GM12878 (cell line): Measurements from ENCODE around the gene COQ2. TPM values are rescaled to one million over a fixed set of nuclear protein-coding genes. Genes with fewer than 3 reads are reported as not detected.

Source experiments
- BCL11A ChIP-seq: IDR thresholded peaks from 2 replicates; pipeline ENCODE4 v1.6.1; 2011; ENCODE audit warnings: low read depth, low read length
- CBX5 ChIP-seq: sonication (generic); IDR thresholded peaks from 2 replicates; pipeline ENCODE4 v1.6.1; 2016; ENCODE audit warnings: low read depth, moderate library complexity, mild to moderate bottlenecking, inconsistent platforms
- CHD1 ChIP-seq: IDR thresholded peaks from 2 replicates; pipeline ENCODE4 v1.6.1; 2012; ENCODE audit warnings: low read depth, low read length, improper control_type of control experiment
- GATAD2B ChIP-seq: fragments of 450-650 bp; conservative IDR thresholded peaks from 2 replicates; pipeline ENCODE4 v1.6.1; 2017; ENCODE audit warnings: low read depth, mild to moderate bottlenecking, moderate library complexity
- JUND ChIP-seq: IDR thresholded peaks from 2 replicates; pipeline ENCODE4 v1.6.1; 2012; ENCODE audit warnings: low read depth, mild to moderate bottlenecking, low read length, improper control_type of control experiment, moderate library complexity
- LARP7 ChIP-seq: fragments of 450-650 bp; IDR thresholded peaks from 2 replicates; pipeline ENCODE4 v1.6.1; 2017; ENCODE audit warnings: mild to moderate bottlenecking
- NFIC ChIP-seq: IDR thresholded peaks from 2 replicates; pipeline ENCODE4 v1.6.1; 2012; ENCODE audit warnings: low read depth, mild to moderate bottlenecking, inconsistent platforms, low read length, moderate library complexity
- NR2C2 ChIP-seq: IDR thresholded peaks from 2 replicates; pipeline ENCODE4 v1.6.1; 2011; ENCODE audit warnings: borderline replicate concordance, low read depth; ENCODE audit not compliant: control insufficient read depth, insufficient read length
- POLR2A ChIP-seq: IDR thresholded peaks from 2 replicates; pipeline ENCODE4 v1.6.1; 2011; ENCODE audit warnings: low read depth, mild to moderate bottlenecking, low read length
- RCOR1 ChIP-seq: conservative IDR thresholded peaks from 2 replicates; pipeline ENCODE4 v1.6.1; 2012; ENCODE audit warnings: low read depth, low read length, improper control_type of control experiment
- YY1 ChIP-seq: IDR thresholded peaks from 2 replicates; pipeline ENCODE4 v1.6.1; 2011; ENCODE audit warnings: low read depth, mild to moderate bottlenecking, low read length
- ZNF622 ChIP-seq: fragments of 450-650 bp; IDR thresholded peaks from 2 replicates; pipeline ENCODE4 v1.6.1; 2017; ENCODE audit warnings: mild to moderate bottlenecking, inconsistent platforms
- polyA plus RNA-seq, 11 experiments: library from polyadenylated mRNA; depleted of rRNA in 4 of 11; unstranded in 6 of 11; stranded (reverse) in 5 of 11; fragments of >200 nt; fragmentation: Nextera tagmentation in 4 of 11; fragmentation: Illumina TruSeq in 1 of 11; extraction: Ambion mirVana in 4 of 11; extraction: Trizol in 1 of 11; gene quantifications; 1 replicate in 1 of 11; 2 replicates in 10 of 11; pipeline versions ENCODE4 v1.2.1 to v1.2.3, GENCODE V29; 2011 to 2016; ENCODE audit warnings: inconsistent platforms in 2 of 11, missing spikeins in 2 of 11, low read depth in 1 of 11
- total RNA-seq, 4 experiments: library from RNA; depleted of rRNA in 3 of 4; stranded (reverse); fragments of >200 nt in 3 of 4; fragmentation: Illumina TruSeq in 1 of 4; extraction: Trizol in 1 of 4; gene quantifications; 2 replicates each; pipeline versions ENCODE4 v1.2.1 to v1.2.3, GENCODE V29; 2013 to 2021
- TF ChIP-seq, protein P1 (sequence below): fragments of 150-350 bp; IDR thresholded peaks from 2 replicates; pipeline ENCODE4 v1.6.1; 2016; ENCODE audit warnings: low read depth, low read length
- TF ChIP-seq, protein P2 (sequence below): fragments of 450-650 bp; conservative IDR thresholded peaks from 2 replicates; pipeline ENCODE4 v1.6.1; 2017; ENCODE audit warnings: mild to moderate bottlenecking, moderate library complexity
- TF ChIP-seq, protein P3 (sequence below): fragments of 450-650 bp; IDR thresholded peaks from 2 replicates; pipeline ENCODE4 v1.6.1; 2016; ENCODE audit warnings: mild to moderate bottlenecking
- TF ChIP-seq, protein P4 (sequence below): IDR thresholded peaks from 2 replicates; pipeline ENCODE4 v1.6.1; 2012; ENCODE audit warnings: mild to moderate bottlenecking, low read depth, low read length
- TF ChIP-seq, protein P5 (sequence below): fragments of 150-350 bp; IDR thresholded peaks from 2 replicates; pipeline ENCODE4 v1.6.1; 2014; ENCODE audit warnings: mild to moderate bottlenecking, low read depth, low read length
- TF ChIP-seq, protein P6 (sequence below): fragments of 450-650 bp; IDR thresholded peaks from 2 replicates; pipeline ENCODE4 v1.6.1; 2014; ENCODE audit warnings: mild to moderate bottlenecking

COQ2 gene
- total and polyA plus RNA-seq, 10 of the 15 experiments (the other 5 are each of a cell fraction or from before 2014, with no cell fraction given): 5.0 to 46.7 (median 19.1) TPM

DNA sequence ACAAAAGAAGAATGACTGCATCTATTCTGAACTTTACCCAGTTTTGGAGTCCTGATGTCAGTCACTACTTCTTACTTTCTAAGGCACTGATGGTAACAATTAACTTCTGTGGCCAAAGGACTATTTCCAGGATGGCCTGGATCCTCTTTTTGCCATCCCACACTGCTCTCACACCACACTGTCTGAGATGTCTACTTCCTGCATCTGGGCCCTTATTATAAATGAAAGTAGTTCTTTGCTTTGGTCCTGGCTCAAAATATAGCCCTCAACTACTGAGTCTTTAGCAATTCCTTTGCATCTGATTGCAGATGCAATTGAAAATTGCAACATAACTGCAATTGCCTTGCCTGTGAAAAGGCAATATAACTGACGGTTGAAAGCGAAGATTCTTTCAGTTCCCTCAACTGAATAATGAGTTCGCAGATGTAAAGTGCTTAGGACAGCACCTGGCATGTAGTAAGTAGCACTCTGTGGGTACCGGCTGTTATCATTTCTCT, 44.2 kb downstream of the COQ2 start (continued):
- TF ChIP-seq, protein P1, sequence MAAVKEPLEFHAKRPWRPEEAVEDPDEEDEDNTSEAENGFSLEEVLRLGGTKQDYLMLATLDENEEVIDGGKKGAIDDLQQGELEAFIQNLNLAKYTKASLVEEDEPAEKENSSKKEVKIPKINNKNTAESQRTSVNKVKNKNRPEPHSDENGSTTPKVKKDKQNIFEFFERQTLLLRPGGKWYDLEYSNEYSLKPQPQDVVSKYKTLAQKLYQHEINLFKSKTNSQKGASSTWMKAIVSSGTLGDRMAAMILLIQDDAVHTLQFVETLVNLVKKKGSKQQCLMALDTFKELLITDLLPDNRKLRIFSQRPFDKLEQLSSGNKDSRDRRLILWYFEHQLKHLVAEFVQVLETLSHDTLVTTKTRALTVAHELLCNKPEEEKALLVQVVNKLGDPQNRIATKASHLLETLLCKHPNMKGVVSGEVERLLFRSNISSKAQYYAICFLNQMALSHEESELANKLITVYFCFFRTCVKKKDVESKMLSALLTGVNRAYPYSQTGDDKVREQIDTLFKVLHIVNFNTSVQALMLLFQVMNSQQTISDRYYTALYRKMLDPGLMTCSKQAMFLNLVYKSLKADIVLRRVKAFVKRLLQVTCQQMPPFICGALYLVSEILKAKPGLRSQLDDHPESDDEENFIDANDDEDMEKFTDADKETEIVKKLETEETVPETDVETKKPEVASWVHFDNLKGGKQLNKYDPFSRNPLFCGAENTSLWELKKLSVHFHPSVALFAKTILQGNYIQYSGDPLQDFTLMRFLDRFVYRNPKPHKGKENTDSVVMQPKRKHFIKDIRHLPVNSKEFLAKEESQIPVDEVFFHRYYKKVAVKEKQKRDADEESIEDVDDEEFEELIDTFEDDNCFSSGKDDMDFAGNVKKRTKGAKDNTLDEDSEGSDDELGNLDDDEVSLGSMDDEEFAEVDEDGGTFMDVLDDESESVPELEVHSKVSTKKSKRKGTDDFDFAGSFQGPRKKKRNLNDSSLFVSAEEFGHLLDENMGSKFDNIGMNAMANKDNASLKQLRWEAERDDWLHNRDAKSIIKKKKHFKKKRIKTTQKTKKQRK: no peak
- no peak for TF ChIP-seq JUND
- peak; percentile 89; the same call in 1 of the 2 replicates for TF ChIP-seq BCL11A
- TF ChIP-seq, protein P2, sequence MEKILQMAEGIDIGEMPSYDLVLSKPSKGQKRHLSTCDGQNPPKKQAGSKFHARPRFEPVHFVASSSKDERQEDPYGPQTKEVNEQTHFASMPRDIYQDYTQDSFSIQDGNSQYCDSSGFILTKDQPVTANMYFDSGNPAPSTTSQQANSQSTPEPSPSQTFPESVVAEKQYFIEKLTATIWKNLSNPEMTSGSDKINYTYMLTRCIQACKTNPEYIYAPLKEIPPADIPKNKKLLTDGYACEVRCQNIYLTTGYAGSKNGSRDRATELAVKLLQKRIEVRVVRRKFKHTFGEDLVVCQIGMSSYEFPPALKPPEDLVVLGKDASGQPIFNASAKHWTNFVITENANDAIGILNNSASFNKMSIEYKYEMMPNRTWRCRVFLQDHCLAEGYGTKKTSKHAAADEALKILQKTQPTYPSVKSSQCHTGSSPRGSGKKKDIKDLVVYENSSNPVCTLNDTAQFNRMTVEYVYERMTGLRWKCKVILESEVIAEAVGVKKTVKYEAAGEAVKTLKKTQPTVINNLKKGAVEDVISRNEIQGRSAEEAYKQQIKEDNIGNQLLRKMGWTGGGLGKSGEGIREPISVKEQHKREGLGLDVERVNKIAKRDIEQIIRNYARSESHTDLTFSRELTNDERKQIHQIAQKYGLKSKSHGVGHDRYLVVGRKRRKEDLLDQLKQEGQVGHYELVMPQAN: no peak
- no peak for TF ChIP-seq NR2C2
- peak; percentile 20; the same call in 1 of the 2 replicates for TF ChIP-seq CBX5
- TF ChIP-seq, protein P3, sequence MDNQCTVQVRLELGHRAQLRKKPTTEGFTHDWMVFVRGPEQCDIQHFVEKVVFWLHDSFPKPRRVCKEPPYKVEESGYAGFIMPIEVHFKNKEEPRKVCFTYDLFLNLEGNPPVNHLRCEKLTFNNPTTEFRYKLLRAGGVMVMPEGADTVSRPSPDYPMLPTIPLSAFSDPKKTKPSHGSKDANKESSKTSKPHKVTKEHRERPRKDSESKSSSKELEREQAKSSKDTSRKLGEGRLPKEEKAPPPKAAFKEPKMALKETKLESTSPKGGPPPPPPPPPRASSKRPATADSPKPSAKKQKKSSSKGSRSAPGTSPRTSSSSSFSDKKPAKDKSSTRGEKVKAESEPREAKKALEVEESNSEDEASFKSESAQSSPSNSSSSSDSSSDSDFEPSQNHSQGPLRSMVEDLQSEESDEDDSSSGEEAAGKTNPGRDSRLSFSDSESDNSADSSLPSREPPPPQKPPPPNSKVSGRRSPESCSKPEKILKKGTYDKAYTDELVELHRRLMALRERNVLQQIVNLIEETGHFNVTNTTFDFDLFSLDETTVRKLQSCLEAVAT: peak; percentile 53; the same call in 1 of the 2 replicates
- TF ChIP-seq, protein P4, sequence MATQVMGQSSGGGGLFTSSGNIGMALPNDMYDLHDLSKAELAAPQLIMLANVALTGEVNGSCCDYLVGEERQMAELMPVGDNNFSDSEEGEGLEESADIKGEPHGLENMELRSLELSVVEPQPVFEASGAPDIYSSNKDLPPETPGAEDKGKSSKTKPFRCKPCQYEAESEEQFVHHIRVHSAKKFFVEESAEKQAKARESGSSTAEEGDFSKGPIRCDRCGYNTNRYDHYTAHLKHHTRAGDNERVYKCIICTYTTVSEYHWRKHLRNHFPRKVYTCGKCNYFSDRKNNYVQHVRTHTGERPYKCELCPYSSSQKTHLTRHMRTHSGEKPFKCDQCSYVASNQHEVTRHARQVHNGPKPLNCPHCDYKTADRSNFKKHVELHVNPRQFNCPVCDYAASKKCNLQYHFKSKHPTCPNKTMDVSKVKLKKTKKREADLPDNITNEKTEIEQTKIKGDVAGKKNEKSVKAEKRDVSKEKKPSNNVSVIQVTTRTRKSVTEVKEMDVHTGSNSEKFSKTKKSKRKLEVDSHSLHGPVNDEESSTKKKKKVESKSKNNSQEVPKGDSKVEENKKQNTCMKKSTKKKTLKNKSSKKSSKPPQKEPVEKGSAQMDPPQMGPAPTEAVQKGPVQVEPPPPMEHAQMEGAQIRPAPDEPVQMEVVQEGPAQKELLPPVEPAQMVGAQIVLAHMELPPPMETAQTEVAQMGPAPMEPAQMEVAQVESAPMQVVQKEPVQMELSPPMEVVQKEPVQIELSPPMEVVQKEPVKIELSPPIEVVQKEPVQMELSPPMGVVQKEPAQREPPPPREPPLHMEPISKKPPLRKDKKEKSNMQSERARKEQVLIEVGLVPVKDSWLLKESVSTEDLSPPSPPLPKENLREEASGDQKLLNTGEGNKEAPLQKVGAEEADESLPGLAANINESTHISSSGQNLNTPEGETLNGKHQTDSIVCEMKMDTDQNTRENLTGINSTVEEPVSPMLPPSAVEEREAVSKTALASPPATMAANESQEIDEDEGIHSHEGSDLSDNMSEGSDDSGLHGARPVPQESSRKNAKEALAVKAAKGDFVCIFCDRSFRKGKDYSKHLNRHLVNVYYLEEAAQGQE: no peak
- no peak for TF ChIP-seq CHD1
- peak; percentile 81 for TF ChIP-seq NFIC
- no peak for TF ChIP-seq POLR2A
- TF ChIP-seq, protein P5, sequence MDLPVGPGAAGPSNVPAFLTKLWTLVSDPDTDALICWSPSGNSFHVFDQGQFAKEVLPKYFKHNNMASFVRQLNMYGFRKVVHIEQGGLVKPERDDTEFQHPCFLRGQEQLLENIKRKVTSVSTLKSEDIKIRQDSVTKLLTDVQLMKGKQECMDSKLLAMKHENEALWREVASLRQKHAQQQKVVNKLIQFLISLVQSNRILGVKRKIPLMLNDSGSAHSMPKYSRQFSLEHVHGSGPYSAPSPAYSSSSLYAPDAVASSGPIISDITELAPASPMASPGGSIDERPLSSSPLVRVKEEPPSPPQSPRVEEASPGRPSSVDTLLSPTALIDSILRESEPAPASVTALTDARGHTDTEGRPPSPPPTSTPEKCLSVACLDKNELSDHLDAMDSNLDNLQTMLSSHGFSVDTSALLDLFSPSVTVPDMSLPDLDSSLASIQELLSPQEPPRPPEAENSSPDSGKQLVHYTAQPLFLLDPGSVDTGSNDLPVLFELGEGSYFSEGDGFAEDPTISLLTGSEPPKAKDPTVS: no peak
- TF ChIP-seq, protein P6, sequence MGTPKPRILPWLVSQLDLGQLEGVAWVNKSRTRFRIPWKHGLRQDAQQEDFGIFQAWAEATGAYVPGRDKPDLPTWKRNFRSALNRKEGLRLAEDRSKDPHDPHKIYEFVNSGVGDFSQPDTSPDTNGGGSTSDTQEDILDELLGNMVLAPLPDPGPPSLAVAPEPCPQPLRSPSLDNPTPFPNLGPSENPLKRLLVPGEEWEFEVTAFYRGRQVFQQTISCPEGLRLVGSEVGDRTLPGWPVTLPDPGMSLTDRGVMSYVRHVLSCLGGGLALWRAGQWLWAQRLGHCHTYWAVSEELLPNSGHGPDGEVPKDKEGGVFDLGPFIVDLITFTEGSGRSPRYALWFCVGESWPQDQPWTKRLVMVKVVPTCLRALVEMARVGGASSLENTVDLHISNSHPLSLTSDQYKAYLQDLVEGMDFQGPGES: no peak
- no peak for TF ChIP-seq ZNF622
- TF ChIP-seq RCOR1: no peak; the same call in 1 of the 2 replicates
- TF ChIP-seq LARP7: no peak
- TF ChIP-seq GATAD2B: peak; percentile 84
- no peak for TF ChIP-seq YY1
